Left cardiac atrium (tissue), 4 donors: ENCODE data around the gene MAGIX. TPM values are rescaled to one million over a fixed set of nuclear protein-coding genes. Genes with fewer than 3 reads are reported as not detected.
A peak's percentile ranks its signal among the peaks of the same experiment; 100 is the strongest.

Experiments used
- ATAC-seq, 2 donors: fragments of 200-7000 bp; cut with Tn5 transposase; one replicate each; pipeline ENCODE4 v1.9.1; 2020; ENCODE audit warnings: mild to moderate bottlenecking in 2 of 2, moderate library complexity in 2 of 2
- DNase-seq: peaks from one replicate; pipeline ENCODE4 v3.0.0-alpha.2; 2020
- intact Hi-C, 2 donors: fragments of 100-400 bp; cut with DNase I; formaldehyde crosslinking; loops; one replicate each; pipeline versions ENCODE4 v1.14.1 to v1.15.1; 2022 to 2023
- total RNA-seq, 2 donors: library from RNA; stranded (reverse); fragmentation: NEBNext Ultra II Directional; extraction: Animal tissue kit (Norgen Biotek cat#: 25700); gene quantifications; one replicate each; pipeline ENCODE4 v1.2.1, GENCODE V29; 2021
- donor health status: DM: no; HTN: yes; CAD: no.
- donor health status: DM: no; HTN: yes; CAD: no; lungs with severe emphysema.
- donor health status: DM: yes; HTN: yes; CAD: no.
- donor health status: Dilated cardiomyopathy.

The MAGIX gene
- total RNA-seq, 2 donors from 2014 or later: 7.7 to 7.9 TPM

GRCh38 chrX:49176421-49177326, 14.1 kb downstream of the MAGIX start:
- intact Hi-C loops: no loop called here
- DNase-seq (no peak), ATAC-seq (peak; percentile 4 to 39)

- intact Hi-C loops: no loop called here
- ATAC-seq: peak in 1 of 2 donors; percentile 8
- no peak for DNase-seq
Measured at GRCh38 chrX:49177338-49177833, 14.8 kb downstream of the MAGIX start.

DNA sequence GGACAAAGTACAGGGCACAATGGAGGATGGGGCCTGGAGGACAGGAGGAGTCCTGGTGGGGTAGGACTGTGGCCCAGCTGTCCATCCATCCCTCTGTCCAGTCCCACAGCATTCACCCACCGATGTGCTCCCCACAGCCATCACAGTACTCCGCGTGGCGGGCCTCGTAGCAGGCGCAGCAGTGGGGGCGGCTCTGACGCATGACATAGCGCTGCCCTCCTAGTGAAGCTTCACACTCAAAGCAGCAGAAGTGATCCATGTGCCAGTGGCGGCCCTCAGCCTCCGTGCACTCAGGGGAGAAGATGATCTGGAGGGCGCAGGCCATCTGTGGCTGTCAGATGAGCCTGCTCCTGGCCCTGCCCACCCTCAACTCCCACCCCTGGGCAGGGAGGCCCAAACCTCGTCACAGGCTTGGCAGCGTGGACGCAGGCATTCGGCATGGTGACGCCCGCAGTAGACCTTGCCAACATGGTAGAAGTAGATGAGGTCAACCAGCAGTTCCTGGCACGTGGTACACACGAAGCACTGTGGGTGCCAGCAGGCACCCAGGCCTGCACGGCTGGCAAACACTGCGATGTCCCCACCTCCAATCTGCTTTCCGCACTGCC, 15.4 kb downstream of the MAGIX start:
- ATAC-seq (peak in 1 of 2 donors; percentile 7), DNase-seq (no peak)
- intact Hi-C loops: no loop called here

DNA sequence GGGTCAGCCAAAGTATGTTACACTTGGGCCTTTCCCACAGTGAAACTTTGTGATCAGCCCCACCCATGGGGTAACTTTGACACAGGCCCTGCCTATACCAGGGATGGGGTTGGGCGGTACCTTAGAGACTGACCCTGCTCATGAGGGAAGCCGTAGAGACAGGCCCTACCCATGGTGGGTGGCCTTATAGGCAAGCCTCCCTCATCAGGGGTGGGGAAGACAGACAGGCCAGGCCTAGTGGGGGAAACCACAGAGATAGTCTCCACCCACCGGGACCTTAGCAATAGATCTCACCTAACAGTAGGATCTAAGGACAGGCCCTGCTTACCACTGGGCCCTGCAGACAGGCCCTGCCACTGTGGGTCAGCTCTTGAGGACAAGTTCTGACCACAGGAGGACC, 16.0 kb downstream of the MAGIX start:
- intact Hi-C loops: no loop called here
- ATAC-seq: peak in 1 of 2 donors; percentile 2
- DNase-seq: no peak

DNA sequence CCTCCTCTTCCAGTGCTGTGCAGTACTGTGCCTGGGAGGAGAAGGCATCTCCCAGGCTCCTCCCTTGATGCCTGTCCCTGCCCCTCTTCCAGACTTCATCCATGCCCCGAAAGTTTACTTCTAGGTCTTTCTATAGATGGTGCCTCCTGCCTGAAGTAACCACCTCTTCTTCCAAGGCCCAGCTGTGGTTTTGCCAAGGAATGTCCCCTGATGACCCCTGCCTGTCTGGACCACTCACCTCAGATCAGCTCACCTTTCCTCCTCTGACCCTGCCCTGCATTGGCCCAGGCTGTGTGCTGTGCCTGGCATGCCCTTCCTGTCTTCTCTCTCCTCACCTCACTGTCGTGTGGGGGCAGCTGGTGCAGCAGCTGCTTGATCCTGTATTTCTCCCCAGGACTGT, 16.8 kb downstream of the MAGIX start:
- intact Hi-C loops: no loop called here
- no peak for ATAC-seq
- no peak for DNase-seq

GRCh38 chrX:49183701-49184281, 21.2 kb downstream of the MAGIX start:
- no peak for ATAC-seq
- intact Hi-C loops: no loop called here
- no peak for DNase-seq

- peak; percentile 95 for DNase-seq
- intact Hi-C loops: no loop called here
- peak; percentile 85 to 90 for ATAC-seq
Measured at GRCh38 chrX:49184294-49185281, 22.0 kb downstream of the MAGIX start.

DNA sequence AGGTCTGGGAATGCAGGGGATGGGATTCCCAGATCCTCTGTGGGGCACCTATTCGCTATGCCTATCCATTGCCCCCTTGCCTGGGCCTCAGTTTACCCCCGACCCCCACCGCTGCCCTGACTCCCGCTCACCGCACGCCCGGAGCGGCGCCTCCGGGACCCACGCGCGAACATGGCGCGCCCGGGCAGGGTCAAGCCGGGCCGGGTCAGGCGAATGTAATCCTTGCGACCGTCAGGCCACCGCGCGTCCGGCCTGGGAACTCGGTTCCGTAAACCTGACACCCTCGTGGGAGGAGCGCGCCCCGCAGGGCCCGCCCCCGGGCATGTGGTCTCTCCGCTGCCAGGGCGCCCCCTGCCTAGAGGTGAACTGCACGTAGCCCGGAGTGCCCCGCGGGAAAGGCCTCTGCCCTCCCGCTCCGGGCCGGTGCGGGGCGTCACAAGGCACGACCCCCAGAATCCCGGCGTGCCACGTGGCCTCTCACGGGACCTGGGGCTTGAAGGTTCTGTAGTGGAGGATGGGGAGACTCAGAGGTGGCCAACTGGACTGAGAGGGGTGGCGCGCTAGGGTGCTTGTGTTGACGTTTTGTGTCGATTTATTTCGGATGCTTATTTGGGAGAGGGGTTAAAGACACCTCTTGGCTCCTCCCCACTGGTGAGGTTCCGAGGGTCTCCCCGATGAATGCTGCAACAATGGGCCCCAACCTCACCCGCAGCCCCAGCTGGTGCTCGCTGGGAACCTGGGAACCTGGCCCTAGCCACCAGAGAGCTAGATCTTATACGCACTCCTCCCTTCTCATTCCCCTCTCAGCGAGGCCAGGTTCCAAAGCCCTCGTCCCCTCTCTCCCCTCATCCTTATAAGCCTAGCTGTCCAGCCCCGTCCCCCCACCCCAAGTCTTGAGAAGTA, 23.8 kb downstream of the MAGIX start, which contains the start of gene PRICKLE3:
PRICKLE3 (minus strand) TSS at position 249 of the 903 bp plus-strand sequence; CDS start at position 173, 76 bp downstream.
- intact Hi-C loops: no loop called here
- peak; percentile 89 for DNase-seq
- peak; percentile 45 to 48 for ATAC-seq

DNA sequence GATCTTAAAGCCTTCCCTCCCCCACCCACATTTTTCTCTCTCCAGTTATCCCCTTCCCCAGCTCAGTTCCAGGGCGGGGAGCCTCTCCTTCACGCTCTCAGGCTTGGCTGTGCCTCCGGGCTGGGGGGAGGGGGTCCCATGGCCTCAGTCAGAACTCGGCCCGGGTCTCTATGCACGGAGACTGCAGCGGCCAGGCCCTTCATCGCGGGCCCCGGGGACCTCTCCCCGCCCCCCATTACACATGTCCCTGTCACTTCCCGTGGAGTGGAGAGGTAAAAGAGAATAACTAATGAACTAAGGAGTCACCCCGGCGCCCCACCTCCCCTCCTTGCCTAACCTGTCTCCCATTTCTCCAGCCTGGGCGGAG, 24.5 kb downstream of the MAGIX start:
- ATAC-seq: no peak

GRCh38 chrX:49187526-49187925, 25.0 kb downstream of the MAGIX start:
- DNase-seq: no peak
- ATAC-seq: no peak
- intact Hi-C loops: no loop called here

More for the DNA sequence above, 24.5 kb downstream of the MAGIX start:
- intact Hi-C loops: no loop called here
- no peak for DNase-seq

GRCh38 chrX:49188468-49189076, 26.0 kb downstream of the MAGIX start:
- ATAC-seq (no peak), DNase-seq (no peak)
- intact Hi-C loops: no loop called here

DNA sequence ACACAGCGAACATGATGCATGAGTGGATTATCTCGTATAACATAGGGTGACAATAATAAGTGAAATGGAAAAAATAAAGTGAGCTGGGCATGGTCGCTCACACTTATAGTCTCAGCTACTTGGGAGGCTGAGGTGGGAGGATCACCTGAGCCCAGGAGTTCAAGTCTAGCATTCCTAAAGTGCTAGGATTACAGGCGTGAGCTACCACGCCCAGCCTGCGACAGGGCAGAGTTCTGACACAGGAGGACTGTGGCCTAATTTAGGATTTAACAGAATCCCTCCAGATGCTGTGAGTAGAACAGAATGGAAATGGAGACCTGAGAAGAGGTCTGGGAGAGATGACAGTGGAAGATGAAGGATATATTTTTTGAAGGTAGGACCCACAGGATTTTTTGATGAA, 27.0 kb downstream of the MAGIX start:
- DNase-seq (no peak), ATAC-seq (no peak)
- intact Hi-C loops: no loop called here

- peak; percentile 90 for DNase-seq
- intact Hi-C loops: no loop called here
- peak; percentile 89 to 94 for ATAC-seq
Measured at GRCh38 chrX:49190821-49191573, 28.4 kb downstream of the MAGIX start.

- peak in 1 of 2 donors; percentile 2 for ATAC-seq
Measured at GRCh38 chrX:49191574-49192011, 29.0 kb downstream of the MAGIX start.

DNA sequence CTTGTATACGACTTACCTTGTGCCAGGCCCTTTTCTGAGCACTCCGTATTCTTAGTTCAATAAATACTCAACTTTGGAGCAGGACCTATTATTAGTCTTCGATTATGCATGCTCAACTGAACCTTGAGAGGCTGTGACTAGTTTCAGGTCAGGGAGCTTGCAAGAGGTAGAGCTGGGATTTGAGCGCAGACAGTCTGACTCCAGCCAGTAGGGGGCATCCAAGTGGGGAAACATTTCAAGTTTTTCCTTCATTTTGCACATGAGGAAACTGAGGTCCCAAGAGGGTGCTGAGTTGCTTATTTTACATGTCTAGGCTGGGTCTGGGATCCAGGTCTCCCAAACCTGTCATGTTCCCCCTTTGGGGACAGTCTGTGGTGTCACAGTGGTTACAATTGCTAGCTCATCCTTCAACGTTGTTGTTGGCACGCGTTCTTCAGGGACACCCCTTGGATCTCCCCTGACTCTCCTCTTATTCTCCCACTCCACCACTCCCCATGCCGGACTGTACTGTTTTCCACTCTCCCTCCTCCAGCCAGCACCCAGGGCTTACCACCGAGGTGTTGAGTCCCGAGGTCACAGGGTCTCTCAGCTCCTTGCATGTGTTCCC, 30.3 kb downstream of the MAGIX start:
- intact Hi-C loops: no loop called here
- ATAC-seq (no peak), DNase-seq (no peak)

More at GRCh38 chrX:49191574-49192011, 29.0 kb downstream of the MAGIX start:
- intact Hi-C loops: no loop called here
- DNase-seq: no peak

GRCh38 chrX:49193542-49193964, 31.0 kb downstream of the MAGIX start:
- ATAC-seq (no peak), DNase-seq (no peak)
- intact Hi-C loops: no loop called here
